A673 (cell line): ENCODE measurements around the gene TOM1L2. TPM values are rescaled to one million over a fixed set of nuclear protein-coding genes. Genes with fewer than 3 reads are reported as not detected.
"Not testable (repeated sequence)": the region's sequence is repeated elsewhere in the genome, so short reads cannot be mapped to it uniquely, and the experiment has no call there.

Experiments
- BruUV-seq: library from RNA; stranded (reverse); fragments of 400-500 nt; replicated peaks from 2 replicates; lab custom pipeline; 2021; lab: Mats Ljungman, UMichigan
- CTCF ChIA-PET: fragments of 300-600 bp; sonication (Branson Sonifier 250); formaldehyde crosslinking; loops from one replicate; lab custom pipeline; 2022; ENCODE audit warnings: antibody characterized with exemption; lab: Charles Lee
- POLR2A ChIA-PET: fragments of 300-600 bp; sonication (Branson Sonifier 250); formaldehyde crosslinking; loops from one replicate; lab custom pipeline; 2022; ENCODE audit warnings: antibody characterized with exemption; ENCODE audit not compliant: low non-redundant PET; lab: Charles Lee
- DNase-seq: peaks from one replicate; pipeline ENCODE4 v3.0.0-alpha.2; 2015; ENCODE audit warnings: low spot score
- H3K27ac ChIP-seq: fragments of 200-600 bp; sonication (generic); 2 replicates; pipeline ENCODE4 v1.5.1; 2016; ENCODE audit warnings: mixed run types, low read depth, mild to moderate bottlenecking, mixed read lengths, antibody characterized with exemption, low read length; ENCODE audit not compliant: poor library complexity, severe bottlenecking
- H3K27me3 ChIP-seq: fragments of 200-600 bp; sonication (generic); replicated peaks from 2 replicates; pipeline ENCODE4 v1.6.1; 2017; ENCODE audit warnings: mixed run types, low read depth, mild to moderate bottlenecking, mixed read lengths, antibody characterized with exemption, low read length; ENCODE audit not compliant: insufficient read depth, poor library complexity
- H3K36me3 ChIP-seq: fragments of 200-600 bp; sonication (generic); 2 replicates; pipeline ENCODE4 v1.6.1; 2016; ENCODE audit warnings: mixed run types, mild to moderate bottlenecking, mixed read lengths, antibody characterized with exemption, low read length; ENCODE audit not compliant: insufficient read depth, poor library complexity, severe bottlenecking
- H3K4me1 ChIP-seq: fragments of 200-600 bp; sonication (generic); 2 replicates; pipeline ENCODE4 v1.6.1; 2017; ENCODE audit warnings: mixed run types, mild to moderate bottlenecking, mixed read lengths, antibody characterized with exemption, low read length; ENCODE audit not compliant: insufficient read depth, poor library complexity, severe bottlenecking
- H3K4me3 ChIP-seq: fragments of 200-600 bp; sonication (generic); 2 replicates; pipeline ENCODE4 v1.5.1; 2016; ENCODE audit warnings: low read depth, mixed run types, mild to moderate bottlenecking, mixed read lengths, low read length; ENCODE audit not compliant: poor library complexity, severe bottlenecking
- H3K9me3 ChIP-seq: fragments of 200-600 bp; sonication (generic); 2 replicates; pipeline ENCODE4 v1.6.1; 2016; ENCODE audit warnings: mixed run types, low read depth, mild to moderate bottlenecking, mixed read lengths, antibody characterized with exemption, low read length; ENCODE audit not compliant: poor library complexity, severe bottlenecking
- EZH2 ChIP-seq: fragments of 200-600 bp; sonication (generic); IDR thresholded peaks from 2 replicates; pipeline ENCODE4 v1.6.1; 2017; ENCODE audit warnings: borderline replicate concordance, low read depth, mild to moderate bottlenecking, mixed read lengths, antibody characterized with exemption, low read length; ENCODE audit not compliant: poor library complexity, severe bottlenecking
- intact Hi-C: fragments of 100-400 bp; cut with micrococcal nuclease; formaldehyde crosslinking; loops from one replicate; pipeline ENCODE4 v1.10.0; 2022; ENCODE audit not compliant: unreplicated experiment
- total RNA-seq: library from RNA; stranded (reverse); gene quantifications from 2 replicates; pipeline ENCODE4 v1.2.3, GENCODE V29; 2021
- TF ChIP-seq, protein P1 (sequence below): fragments of 300-800, 200-600 bp; sonication (generic); conservative IDR thresholded peaks from 2 replicates; pipeline ENCODE4 v1.5.1; 2017; ENCODE audit warnings: low read depth, mild to moderate bottlenecking, antibody characterized with exemption, low read length, moderate library complexity, mixed read lengths

The TOM1L2 gene
- total RNA-seq, 1 experiment from 2014 or later: 10.0 TPM

DNA sequence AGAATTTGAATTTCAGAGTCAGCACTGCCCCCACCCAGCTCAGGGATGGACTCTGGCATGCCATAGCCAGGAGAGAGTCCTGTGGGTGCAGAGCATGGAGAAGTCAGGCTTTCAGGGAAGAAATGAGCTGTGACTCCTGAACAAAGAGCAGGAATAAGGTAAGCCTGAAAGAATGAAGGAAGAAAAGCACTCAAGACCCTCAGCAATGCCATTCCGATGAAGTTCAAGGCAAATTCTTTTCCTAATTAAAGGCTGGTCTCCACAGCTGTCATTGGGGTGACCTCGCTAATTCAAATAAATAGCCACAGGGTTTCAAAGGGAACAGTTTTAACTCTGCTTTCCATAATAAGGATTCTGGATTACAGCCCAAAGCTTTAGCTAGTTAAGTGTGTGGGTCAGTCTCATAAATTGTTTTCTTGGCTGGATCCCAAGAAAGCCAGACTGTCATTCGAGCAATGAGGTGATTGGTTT lies 31.7 kb downstream of the TOM1L2 start:
- Histone ChIP-seq H3K9me3 (no peaks in the 10 kb centered on the region), H3K27me3 (no peaks in the 10 kb centered on the region), H3K27ac (no peak overlapping the region), H3K4me3 (no peak overlapping the region), H3K36me3 (no peaks in the 10 kb centered on the region), H3K4me1 (peaks cover 54% of the 10 kb centered on the region)
- no peak for TF ChIP-seq EZH2
- TF ChIP-seq, protein P1, sequence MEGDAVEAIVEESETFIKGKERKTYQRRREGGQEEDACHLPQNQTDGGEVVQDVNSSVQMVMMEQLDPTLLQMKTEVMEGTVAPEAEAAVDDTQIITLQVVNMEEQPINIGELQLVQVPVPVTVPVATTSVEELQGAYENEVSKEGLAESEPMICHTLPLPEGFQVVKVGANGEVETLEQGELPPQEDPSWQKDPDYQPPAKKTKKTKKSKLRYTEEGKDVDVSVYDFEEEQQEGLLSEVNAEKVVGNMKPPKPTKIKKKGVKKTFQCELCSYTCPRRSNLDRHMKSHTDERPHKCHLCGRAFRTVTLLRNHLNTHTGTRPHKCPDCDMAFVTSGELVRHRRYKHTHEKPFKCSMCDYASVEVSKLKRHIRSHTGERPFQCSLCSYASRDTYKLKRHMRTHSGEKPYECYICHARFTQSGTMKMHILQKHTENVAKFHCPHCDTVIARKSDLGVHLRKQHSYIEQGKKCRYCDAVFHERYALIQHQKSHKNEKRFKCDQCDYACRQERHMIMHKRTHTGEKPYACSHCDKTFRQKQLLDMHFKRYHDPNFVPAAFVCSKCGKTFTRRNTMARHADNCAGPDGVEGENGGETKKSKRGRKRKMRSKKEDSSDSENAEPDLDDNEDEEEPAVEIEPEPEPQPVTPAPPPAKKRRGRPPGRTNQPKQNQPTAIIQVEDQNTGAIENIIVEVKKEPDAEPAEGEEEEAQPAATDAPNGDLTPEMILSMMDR: no peak
- BruUV-seq: no TSS peak
- peak; percentile 59 for DNase-seq
- POLR2A ChIA-PET: interaction anchor here (0.7 kb wide), 1 partner anchor 166 kb away, joined by 10 read pairs; no protein-coding TSS in a partner anchor
- CTCF ChIA-PET: no interaction called here
- intact Hi-C loops: no loop called here

DNA sequence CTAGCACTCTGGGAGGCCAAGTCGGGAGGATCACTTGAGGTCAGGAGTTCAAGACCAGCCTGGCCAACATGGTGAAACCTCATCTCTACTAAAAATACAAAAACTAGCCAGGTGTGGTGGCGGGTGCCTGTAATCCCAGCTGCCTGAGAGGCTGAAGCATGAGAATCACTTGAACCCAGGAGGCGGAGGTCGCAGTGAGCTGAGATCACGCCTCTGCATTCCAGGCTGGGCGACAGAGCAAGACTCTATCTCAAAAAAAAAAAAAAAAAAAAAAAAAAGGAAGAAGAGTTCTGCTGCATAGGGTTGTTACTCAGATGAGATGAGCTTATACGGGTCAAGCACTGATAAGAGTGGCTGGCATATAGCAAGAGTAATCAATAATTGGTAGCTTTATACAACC lies 32.3 kb downstream of the TOM1L2 start:
- H3K4me3 ChIP-seq, BruUV-seq, CTCF ChIA-PET, H3K9me3 ChIP-seq, H3K36me3 ChIP-seq, H3K27me3 ChIP-seq, H3K27ac ChIP-seq, DNase-seq, intact Hi-C loops: not testable (repeated sequence)
- POLR2A ChIA-PET: interaction anchor here (0.7 kb wide), 1 partner anchor 166 kb away, joined by 10 read pairs; no protein-coding TSS in a partner anchor
- H3K4me1 ChIP-seq: peaks cover 56% of the 10 kb centered on the region

DNA sequence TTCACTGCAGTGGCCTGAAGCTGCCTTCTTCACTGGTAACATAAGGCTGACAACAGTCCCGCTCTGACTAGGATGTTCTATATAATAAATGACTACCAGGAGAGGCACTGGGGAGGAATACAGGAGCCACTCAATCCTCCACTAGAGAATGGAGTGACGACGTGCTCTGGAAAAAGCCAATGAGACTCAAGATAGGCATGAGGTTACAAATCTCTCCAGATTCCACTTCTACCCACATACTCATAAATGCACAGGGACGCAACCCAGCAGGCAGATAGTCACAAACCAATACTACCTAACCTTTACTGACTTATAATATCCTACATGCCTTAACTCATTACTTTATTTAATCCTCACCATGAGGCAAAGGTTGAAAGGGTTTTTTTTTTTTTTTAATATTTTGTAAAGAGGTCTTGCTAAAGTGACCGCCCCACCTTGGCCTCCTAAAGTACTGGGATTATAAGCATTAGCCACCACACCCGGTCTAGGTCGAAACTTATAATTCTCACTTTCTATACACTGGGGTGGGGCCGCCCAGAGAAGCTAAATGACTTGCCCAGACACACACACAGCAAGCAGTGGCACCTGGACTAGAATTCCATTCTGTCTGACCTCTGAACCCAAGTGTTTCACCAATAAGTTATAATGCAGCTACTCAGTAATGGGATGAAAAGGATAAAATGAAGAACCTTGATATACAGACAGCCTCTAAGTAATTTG lies 33.7 kb downstream of the TOM1L2 start:
- Histone ChIP-seq H3K4me1 (peaks cover 49% of the 10 kb centered on the region), H3K9me3 (no peaks in the 10 kb centered on the region), H3K27ac (no peak overlapping the region), H3K4me3 (no peak overlapping the region), H3K27me3 (no peaks in the 10 kb centered on the region), H3K36me3 (no peaks in the 10 kb centered on the region)
- intact Hi-C loops: no loop called here
- no peak for TF ChIP-seq EZH2
- TF ChIP-seq, protein P1: no peak
- ChIA-PET CTCF (no interaction called here), POLR2A (no interaction called here)
- BruUV-seq: no TSS peak
- no peak for DNase-seq

DNA sequence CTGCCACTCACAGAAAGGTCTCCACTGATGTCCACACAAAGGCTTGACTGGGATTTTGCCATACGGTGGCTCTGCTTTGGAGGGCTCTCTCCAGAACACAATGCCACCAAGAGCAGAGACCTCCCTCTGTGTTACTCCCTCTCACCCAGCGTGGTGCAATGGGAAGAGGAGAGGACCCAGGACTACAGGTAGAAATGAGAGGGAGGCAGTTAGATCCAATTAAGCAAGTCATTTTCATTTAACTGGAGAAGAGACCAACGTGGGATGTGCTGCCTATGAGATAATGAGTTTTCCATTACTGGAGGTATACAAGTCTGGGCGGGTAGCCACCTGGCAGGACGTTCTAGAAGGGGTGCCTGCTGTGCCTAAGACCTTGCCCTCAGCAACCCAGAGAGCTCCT lies 34.2 kb downstream of the TOM1L2 start:
- no peak overlapping the region for H3K27ac ChIP-seq
- POLR2A ChIA-PET: no interaction called here
- H3K4me3 ChIP-seq: no peak overlapping the region
- H3K9me3 ChIP-seq: no peaks in the 10 kb centered on the region
- BruUV-seq: no TSS peak
- CTCF ChIA-PET: no interaction called here
- H3K36me3 ChIP-seq: no peaks in the 10 kb centered on the region
- peaks cover 44% of the 10 kb centered on the region for H3K4me1 ChIP-seq
- no peak for TF ChIP-seq EZH2
- TF ChIP-seq, protein P1: no peak
- H3K27me3 ChIP-seq: no peaks in the 10 kb centered on the region
- intact Hi-C loops: no loop called here
- no peak for DNase-seq
